AG09309 (cell line): ENCODE data around the gene PROSER3.

Experiments used
- DNase-seq: peaks from one replicate; pipeline ENCODE4 v3.0.0-alpha.2; 2010; ENCODE audit warnings: low read depth
- H3K4me3 ChIP-seq: 2 replicates; pipeline ENCODE4 v1.5.1; 2011; ENCODE audit warnings: mild to moderate bottlenecking, low read depth, low read length, moderate library complexity; ENCODE audit not compliant: control insufficient read depth
- TF ChIP-seq, protein P1 (sequence below): IDR thresholded peaks from 2 replicates; pipeline ENCODE4 v1.5.1; 2011; ENCODE audit warnings: mild to moderate bottlenecking, low read depth, low read length, inconsistent platforms; ENCODE audit not compliant: insufficient read depth, control insufficient read depth; ENCODE audit errors: missing control alignments

PROSER3 gene

DNA sequence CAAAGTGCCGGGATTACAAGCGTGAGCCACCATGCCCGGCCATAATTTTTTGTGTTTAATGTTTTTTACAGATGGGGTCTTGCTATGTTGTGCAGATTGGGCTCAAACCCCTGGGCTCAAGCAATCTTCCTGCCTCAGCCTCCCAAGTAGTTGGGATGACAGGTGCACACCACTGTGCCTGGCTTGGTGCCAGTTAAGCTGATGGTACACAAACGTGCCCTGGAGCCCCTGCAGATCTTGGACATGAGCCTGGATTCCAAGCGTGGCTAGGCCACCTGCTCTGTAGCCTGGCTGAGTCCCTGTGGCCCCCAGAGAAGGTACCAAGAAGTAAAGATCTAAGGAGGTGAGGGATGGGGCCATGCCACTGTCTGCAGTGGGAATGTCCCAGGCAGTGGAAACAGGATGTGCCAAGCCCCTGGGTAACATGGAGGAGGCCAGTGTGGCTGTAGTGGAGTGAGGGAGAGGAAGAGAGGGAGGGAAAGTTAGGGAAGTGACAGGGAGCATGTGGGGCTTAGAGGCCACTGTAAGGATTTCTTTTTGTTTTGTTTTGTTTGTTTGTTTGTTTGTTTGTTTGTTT is 47.6 kb downstream of the PROSER3 start:
- TF ChIP-seq, protein P1, sequence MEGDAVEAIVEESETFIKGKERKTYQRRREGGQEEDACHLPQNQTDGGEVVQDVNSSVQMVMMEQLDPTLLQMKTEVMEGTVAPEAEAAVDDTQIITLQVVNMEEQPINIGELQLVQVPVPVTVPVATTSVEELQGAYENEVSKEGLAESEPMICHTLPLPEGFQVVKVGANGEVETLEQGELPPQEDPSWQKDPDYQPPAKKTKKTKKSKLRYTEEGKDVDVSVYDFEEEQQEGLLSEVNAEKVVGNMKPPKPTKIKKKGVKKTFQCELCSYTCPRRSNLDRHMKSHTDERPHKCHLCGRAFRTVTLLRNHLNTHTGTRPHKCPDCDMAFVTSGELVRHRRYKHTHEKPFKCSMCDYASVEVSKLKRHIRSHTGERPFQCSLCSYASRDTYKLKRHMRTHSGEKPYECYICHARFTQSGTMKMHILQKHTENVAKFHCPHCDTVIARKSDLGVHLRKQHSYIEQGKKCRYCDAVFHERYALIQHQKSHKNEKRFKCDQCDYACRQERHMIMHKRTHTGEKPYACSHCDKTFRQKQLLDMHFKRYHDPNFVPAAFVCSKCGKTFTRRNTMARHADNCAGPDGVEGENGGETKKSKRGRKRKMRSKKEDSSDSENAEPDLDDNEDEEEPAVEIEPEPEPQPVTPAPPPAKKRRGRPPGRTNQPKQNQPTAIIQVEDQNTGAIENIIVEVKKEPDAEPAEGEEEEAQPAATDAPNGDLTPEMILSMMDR, result no peak
- no peak overlapping the region for H3K4me3 ChIP-seq
- DNase-seq, result no peak

DNA sequence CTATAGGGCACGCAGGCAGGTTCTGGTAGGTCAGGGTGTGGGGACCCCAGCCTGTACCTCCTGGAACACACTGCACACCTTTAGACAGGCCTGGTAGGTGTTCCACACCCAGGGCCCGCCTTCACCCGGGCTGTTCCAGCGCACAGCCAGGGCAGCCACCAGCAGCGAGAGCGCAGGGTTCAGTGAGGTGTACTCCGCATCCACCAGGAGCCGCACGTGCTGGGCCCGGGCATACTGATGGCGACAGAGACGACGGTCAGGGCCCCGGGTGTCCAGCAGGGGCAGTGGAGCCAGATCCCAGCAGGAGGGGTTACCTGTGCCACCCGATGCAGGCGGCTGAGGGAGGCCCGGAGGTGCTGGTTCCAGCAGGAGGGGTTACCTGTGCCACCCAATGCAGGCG is 48.6 kb downstream of the PROSER3 start:
- TF ChIP-seq, protein P1, result no peak
- DNase-seq, result no peak
- no peak overlapping the region for H3K4me3 ChIP-seq

GRCh38 chr19:35807633-35808032 is 49.7 kb downstream of the PROSER3 start:
- H3K4me3 ChIP-seq, result no peak overlapping the region
- TF ChIP-seq, protein P1, result no peak
- no peak for DNase-seq

DNA sequence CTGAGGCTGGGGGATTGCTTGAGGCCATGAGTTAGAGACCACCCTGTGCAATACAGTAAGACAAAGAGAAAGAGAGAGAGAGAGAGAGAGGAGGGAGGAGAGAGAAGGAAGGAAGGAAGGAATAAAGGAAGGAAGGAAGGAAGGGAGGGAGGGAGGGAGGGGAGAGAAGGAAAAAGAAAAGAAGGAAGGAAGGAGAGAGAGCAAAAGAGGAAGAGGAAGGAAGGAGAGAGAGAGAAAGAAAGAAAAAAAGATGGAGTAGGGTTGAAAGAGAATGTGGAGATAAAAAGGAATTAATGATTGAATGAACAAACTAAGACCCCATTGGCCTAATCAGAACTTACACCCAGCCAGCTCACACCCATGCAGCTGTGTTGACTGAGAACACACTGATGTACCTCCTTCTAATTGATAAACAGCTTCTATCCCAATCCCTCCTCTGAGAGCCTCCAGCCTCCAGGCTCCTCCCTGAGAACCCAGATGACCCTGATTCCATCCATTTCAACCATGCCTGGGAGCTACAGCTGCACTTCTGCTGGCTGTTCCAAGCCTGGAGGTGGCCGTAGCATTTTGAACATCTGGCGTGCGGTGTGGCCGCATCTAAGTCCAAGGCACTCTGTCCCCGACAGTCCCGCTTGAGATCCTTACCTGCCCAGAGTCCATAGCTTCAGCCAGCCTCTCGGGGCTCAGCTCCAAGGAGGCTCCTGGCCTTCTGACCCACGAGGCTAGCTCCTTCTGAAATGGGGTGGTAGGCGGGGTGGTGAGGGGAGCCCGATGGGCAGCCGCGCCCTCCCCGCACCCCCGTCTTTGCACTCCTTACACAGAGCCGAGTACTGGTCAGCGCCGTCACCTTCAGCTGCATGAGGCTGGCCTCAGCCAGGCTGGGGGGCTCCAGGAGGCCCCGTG is 53.6 kb downstream of the PROSER3 start:
- no peak for DNase-seq
- TF ChIP-seq, protein P1, result no peak
- H3K4me3 ChIP-seq, result no peak overlapping the region

DNA sequence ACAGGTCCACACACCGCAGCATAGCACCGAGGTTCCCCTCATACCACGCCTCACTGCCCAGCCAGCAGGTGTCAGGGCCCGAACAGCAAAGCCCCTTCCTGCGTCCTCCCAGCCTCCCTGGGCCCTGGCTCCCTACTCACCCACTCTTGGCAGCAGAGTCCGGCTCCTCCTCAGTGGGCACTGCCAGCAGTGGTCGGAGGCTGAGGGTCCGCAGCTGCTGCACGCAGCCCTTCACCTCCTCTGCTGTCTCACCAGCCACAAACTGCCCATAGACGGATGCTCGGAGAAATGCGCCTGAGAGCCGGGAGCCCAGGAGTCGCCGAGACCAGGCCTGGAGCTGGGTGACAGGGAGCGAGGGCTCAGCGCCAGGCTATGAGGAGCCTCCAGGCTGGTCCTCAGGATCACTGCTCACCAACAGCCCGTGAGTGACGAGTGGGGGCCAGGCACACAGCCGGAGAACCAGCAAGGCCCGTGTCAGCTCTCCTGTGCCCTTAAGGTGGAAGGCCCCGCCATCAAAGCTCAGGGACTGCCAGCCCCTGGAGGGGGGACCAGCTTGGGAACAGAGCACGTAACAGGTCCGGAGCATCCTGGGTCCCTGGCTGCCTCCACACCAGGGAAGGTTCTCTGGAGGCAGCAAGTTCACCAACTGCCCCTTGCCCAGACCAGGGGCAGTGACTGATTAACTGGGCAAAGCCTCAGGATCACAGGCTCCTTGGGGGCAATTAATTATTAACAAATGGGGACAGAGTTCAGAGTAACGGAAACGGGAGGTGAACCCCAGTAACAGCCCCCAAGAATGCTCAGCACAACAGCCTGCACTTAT is 54.5 kb downstream of the PROSER3 start, which contains the start of gene PRODH2:
Gene PRODH2, minus strand, starts transcription at position 626 of the 823 bp plus-strand sequence. Its CDS starts 40 bp downstream, at position 586.
- DNase-seq, result no peak
- H3K4me3 ChIP-seq, result no peak within 1 kb of the TSS
- TF ChIP-seq, protein P1, result no peak
